Fibroblast of skin of scalp (primary cell): ENCODE data around the gene CARS2.
A peak's percentile ranks its signal among the peaks of the same experiment; 100 is the strongest.

ENCODE experiments used
- DNase-seq: peaks from one replicate; pipeline ENCODE4 v3.0.0-alpha.2; 2013

Gene CARS2

GRCh38 chr13:110651726-110652230 is 54.1 kb downstream of the CARS2 start:
- no peak for DNase-seq

- DNase-seq = no peak
Observed at GRCh38 chr13:110651271-110651670, 54.6 kb downstream of the CARS2 start.

GRCh38 chr13:110650436-110650835 is 55.5 kb downstream of the CARS2 start:
- DNase-seq = no peak

- no peak for DNase-seq
Observed at GRCh38 chr13:110649551-110649950, 56.4 kb downstream of the CARS2 start.

- no peak for DNase-seq
Observed at GRCh38 chr13:110648848-110649421, 57.0 kb downstream of the CARS2 start.

- no peak for DNase-seq
Observed at GRCh38 chr13:110648146-110648819, 57.6 kb downstream of the CARS2 start.

- DNase-seq = no peak
Observed at GRCh38 chr13:110647365-110647737, 58.6 kb downstream of the CARS2 start.

GRCh38 chr13:110646442-110647364 is 59.2 kb downstream of the CARS2 start:
- no peak for DNase-seq

GRCh38 chr13:110645750-110646149 is 60.2 kb downstream of the CARS2 start:
- DNase-seq = no peak

GRCh38 chr13:110644892-110645521 is 60.9 kb downstream of the CARS2 start:
- DNase-seq = peak; percentile 52

GRCh38 chr13:110643768-110644421 is 62.0 kb downstream of the CARS2 start:
- no peak for DNase-seq

- DNase-seq = no peak
Observed at GRCh38 chr13:110643324-110643723, 62.6 kb downstream of the CARS2 start.

GRCh38 chr13:110642291-110642981 is 63.5 kb downstream of the CARS2 start:
- DNase-seq = no peak

- peak; percentile 36 for DNase-seq
Observed at GRCh38 chr13:110641055-110642015, 64.6 kb downstream of the CARS2 start.

- no peak for DNase-seq
Observed at GRCh38 chr13:110640591-110641029, 65.3 kb downstream of the CARS2 start.

GRCh38 chr13:110639935-110640334 is 66.0 kb downstream of the CARS2 start:
- no peak for DNase-seq

- DNase-seq = no peak
Observed at GRCh38 chr13:110638814-110639806, 66.8 kb downstream of the CARS2 start.

- no peak for DNase-seq
Observed at GRCh38 chr13:110638257-110638656, 67.7 kb downstream of the CARS2 start.

GRCh38 chr13:110637747-110638146 is 68.2 kb downstream of the CARS2 start:
- no peak for DNase-seq
